ENCODE results near the gene TOX2. TPM values are rescaled to one million over a fixed set of nuclear protein-coding genes. Genes with fewer than 3 reads are reported as not detected.

TOX2 gene
- total RNA-seq, 1 donor from 2014 or later, result 3.3 TPM

DNA sequence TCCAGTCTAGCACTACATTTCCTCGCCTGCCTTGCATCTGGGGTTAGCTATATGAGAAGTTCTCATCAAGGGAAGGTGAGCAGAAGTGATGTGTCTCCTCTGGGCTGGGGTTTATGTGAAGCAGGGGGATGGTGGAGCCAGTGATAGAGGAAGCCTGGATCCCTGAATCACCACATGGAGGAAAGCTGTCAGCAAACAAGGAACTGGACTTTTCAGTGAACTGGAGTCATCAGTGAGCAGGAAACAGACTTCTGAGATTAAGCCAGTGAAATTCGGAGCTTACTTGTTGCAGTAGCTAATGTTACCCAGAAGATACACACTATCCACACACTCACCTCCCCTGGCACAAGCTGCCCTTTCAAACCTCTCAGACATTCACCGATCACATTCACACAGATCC, 13.4 kb upstream of the TOX2 start:
- Mint-ChIP-seq H3K9me3 (peaks cover 9% of the 10 kb centered on the region), H3K27ac (ENCODE audit: unreplicated experiment) (no peak overlapping the region), H3K4me3 (no peak overlapping the region), H3K36me3 (ENCODE audit: low read depth) (peaks cover 7% of the 10 kb centered on the region), H3K27me3 (ENCODE audit: low read depth) (no peaks in the 10 kb centered on the region), H3K4me1 (peaks cover 59% of the 10 kb centered on the region)
- DNase-seq (ENCODE audit: low read depth, low spot score), result no peak
- TF ChIP-seq, protein P1, sequence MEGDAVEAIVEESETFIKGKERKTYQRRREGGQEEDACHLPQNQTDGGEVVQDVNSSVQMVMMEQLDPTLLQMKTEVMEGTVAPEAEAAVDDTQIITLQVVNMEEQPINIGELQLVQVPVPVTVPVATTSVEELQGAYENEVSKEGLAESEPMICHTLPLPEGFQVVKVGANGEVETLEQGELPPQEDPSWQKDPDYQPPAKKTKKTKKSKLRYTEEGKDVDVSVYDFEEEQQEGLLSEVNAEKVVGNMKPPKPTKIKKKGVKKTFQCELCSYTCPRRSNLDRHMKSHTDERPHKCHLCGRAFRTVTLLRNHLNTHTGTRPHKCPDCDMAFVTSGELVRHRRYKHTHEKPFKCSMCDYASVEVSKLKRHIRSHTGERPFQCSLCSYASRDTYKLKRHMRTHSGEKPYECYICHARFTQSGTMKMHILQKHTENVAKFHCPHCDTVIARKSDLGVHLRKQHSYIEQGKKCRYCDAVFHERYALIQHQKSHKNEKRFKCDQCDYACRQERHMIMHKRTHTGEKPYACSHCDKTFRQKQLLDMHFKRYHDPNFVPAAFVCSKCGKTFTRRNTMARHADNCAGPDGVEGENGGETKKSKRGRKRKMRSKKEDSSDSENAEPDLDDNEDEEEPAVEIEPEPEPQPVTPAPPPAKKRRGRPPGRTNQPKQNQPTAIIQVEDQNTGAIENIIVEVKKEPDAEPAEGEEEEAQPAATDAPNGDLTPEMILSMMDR (conservative IDR thresholded peaks at IDR 0.05), result no peak

DNA sequence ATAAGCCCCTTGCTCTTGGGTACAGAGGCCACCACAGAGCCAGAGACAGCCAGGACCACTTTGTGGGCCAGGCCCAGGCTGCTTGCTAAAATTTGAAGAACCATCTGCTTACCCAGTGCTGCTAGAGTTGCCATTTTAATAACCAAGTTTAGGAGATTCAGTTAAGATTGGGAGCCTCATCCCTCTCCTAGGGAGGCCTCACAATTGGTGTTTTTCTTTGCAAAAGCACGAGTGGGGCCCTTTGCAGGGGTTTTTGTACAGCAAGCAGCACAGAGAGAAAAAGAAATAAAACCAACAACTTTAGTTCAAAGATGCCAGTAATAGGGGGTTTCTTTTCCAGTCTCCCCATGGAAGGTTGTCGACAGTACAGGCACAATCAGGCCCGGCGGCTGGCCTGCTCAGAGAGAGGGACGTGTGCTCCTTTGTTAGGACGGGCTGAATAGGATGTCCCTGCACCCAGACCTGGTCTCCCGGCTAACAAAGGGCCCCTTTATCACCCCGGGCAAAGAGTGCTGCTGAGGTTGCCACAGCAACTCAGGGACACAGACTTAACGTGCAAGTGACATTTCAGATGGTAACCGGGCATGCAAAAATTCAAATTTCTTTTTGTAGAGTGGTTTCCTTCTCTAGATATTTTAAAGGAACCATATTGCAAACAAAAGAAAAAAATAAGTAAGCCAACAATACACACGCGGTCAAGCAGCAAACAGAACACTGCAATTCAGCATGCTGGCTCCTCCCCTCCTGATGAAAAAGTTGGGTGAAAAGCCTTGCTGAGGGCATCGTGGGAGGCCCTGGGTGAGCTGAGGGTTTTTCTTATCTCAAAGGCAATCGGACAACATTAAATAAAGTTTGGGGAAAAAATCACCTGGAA, 10.5 kb upstream of the TOX2 start:
- peaks cover 9% of the 10 kb centered on the region for H3K9me3 Mint-ChIP-seq
- H3K27me3 Mint-ChIP-seq (ENCODE audit: low read depth), result no peaks in the 10 kb centered on the region
- peaks cover 52% of the 10 kb centered on the region for H3K4me1 Mint-ChIP-seq
- peak; percentile 46 for DNase-seq (ENCODE audit: low read depth, low spot score)
- H3K4me3 Mint-ChIP-seq, result peak overlapping the region; percentile 42
- TF ChIP-seq, protein P1 (conservative IDR thresholded peaks at IDR 0.05), result no peak
- peak overlapping the region; percentile 96 for H3K27ac Mint-ChIP-seq (ENCODE audit: unreplicated experiment)
- peaks cover 7% of the 10 kb centered on the region for H3K36me3 Mint-ChIP-seq (ENCODE audit: low read depth)

DNA sequence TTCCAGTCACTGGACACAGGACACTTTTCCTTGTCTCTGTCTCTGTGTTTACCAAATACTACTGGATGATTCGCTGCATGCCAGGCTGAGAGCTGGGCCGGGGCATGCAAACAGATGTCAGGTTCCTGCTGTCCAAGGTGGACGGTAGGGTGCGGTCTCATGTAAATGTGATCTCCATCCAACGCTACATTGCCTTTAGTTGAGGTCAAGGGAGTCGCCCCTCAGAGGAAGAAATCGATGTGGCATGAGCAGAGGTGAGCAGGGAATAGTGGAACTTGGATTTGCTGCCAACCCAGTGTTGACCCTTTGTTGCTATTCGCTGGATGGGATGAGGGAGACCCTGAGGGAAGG, 9.8 kb upstream of the TOX2 start:
- Mint-ChIP-seq H3K4me3 (no peak overlapping the region), H3K4me1 (peaks cover 52% of the 10 kb centered on the region), H3K27ac (ENCODE audit: unreplicated experiment) (peak overlapping the region; percentile 96), H3K27me3 (ENCODE audit: low read depth) (no peaks in the 10 kb centered on the region), H3K36me3 (ENCODE audit: low read depth) (peaks cover 7% of the 10 kb centered on the region), H3K9me3 (peaks cover 9% of the 10 kb centered on the region)
- TF ChIP-seq, protein P1 (conservative IDR thresholded peaks at IDR 0.05), result no peak
- no peak for DNase-seq (ENCODE audit: low read depth, low spot score)

DNA sequence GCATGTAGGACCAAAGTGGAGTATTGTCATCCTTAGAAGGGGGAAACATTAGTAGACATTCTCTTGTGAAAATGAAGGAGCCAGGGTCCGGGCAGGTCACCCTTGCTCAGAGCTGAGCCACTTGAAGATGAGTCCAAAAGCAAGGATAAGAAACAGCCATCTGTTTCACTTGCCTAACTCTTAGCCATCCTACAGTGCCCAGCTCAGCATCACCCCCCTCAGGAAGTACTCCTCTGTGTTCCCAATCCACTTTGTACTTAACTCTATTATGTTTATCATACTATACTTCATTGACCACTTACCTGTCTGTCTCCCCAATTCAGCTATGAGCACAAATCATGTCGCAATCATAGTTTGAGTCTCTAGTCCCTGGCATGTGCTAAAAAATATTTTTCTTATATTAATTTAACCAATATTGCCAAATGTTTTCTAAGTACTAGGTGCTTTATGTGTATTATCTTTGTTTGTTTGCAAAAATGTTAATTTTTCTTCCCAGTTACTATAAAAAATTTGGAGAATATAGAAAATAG, 8.1 kb upstream of the TOX2 start:
- Mint-ChIP-seq H3K36me3 (ENCODE audit: low read depth) (peaks cover 7% of the 10 kb centered on the region), H3K4me1 (peaks cover 37% of the 10 kb centered on the region), H3K9me3 (peaks cover 5% of the 10 kb centered on the region), H3K4me3 (no peak overlapping the region), H3K27me3 (ENCODE audit: low read depth) (no peaks in the 10 kb centered on the region), H3K27ac (ENCODE audit: unreplicated experiment) (no peak overlapping the region)
- TF ChIP-seq, protein P1 (conservative IDR thresholded peaks at IDR 0.05), result no peak
- no peak for DNase-seq (ENCODE audit: low read depth, low spot score)

DNA sequence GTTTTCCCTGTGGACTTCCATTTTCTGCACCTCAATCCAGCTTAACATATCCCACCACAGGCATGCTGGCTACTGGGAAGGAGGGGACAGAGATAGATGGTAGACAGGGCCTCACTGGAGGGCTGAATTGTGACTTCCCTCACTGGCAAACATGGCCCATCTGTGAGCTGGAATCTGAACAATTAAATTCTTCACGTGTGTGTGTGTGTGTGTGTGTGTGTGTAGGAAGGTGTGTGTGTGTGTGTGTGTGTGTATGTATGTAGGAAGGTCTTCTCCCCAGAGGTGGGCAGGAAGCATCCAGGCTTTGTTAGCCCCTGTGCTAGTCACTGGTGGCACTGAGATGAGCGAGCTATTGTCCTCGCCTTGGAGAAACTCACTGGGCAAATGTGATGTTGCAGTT, 5.4 kb upstream of the TOX2 start:
- TF ChIP-seq, protein P1 (conservative IDR thresholded peaks at IDR 0.05), result no peak
- no peak for DNase-seq (ENCODE audit: low read depth, low spot score)
- Mint-ChIP-seq H3K4me1 (peaks cover 16% of the 10 kb centered on the region), H3K4me3 (no peak overlapping the region), H3K27ac (ENCODE audit: unreplicated experiment) (no peak overlapping the region), H3K27me3 (ENCODE audit: low read depth) (peaks cover 24% of the 10 kb centered on the region), H3K36me3 (ENCODE audit: low read depth) (peaks cover 8% of the 10 kb centered on the region), H3K9me3 (peaks cover 11% of the 10 kb centered on the region)

Measured in neural crest cell (in vitro differentiated cells).